Stimulated activated memory B cell treated with anti-CD40 and anti-IgM and Interleukin-4, amounts not matched to agents 10 μg/mL and 1 μg/mL and 100 μg/mL, for 72 hours (primary cell): Measurements from ENCODE around the gene OSTC.
A peak's percentile ranks its signal among the peaks of the same experiment; 100 is the strongest.

Experiments
- ATAC-seq: fragments of 150-1000 bp; cut with Tn5 transposase; 2 replicates; pipeline ENCODE4 v1.10.0; 2021
- H3K27ac Mint-ChIP-seq: one replicate; pipeline ENCODE4 v1.8.0; 2022; ENCODE audit warnings: mild to moderate bottlenecking, mixed read lengths
- H3K27me3 Mint-ChIP-seq: one replicate; pipeline ENCODE4 v1.8.0; 2022; ENCODE audit warnings: mixed read lengths
- H3K36me3 Mint-ChIP-seq: one replicate; pipeline ENCODE4 v1.8.0; 2022; ENCODE audit warnings: mixed read lengths
- H3K4me1 Mint-ChIP-seq: one replicate; pipeline ENCODE4 v1.8.0; 2022; ENCODE audit warnings: mixed read lengths
- H3K4me3 Mint-ChIP-seq: one replicate; pipeline ENCODE4 v1.8.0; 2022; ENCODE audit warnings: mild to moderate bottlenecking, moderate library complexity, mixed read lengths
- H3K9me3 Mint-ChIP-seq: one replicate; pipeline ENCODE4 v1.8.0; 2022; ENCODE audit warnings: mixed read lengths

OSTC gene

GRCh38 chr4:108626056-108626455, 24.3 kb upstream of the OSTC start:
- no peaks in the 10 kb centered on the region for H3K9me3 Mint-ChIP-seq
- no peak overlapping the region for H3K4me3 Mint-ChIP-seq
- H3K36me3 Mint-ChIP-seq: peaks cover 69% of the 10 kb centered on the region
- ATAC-seq: no peak
- H3K27me3 Mint-ChIP-seq: no peaks in the 10 kb centered on the region
- H3K27ac Mint-ChIP-seq: no peak overlapping the region
- peaks cover 33% of the 10 kb centered on the region for H3K4me1 Mint-ChIP-seq

GRCh38 chr4:108628411-108628810, 22.0 kb upstream of the OSTC start:
- Mint-ChIP-seq H3K4me1 (peaks cover 24% of the 10 kb centered on the region), H3K36me3 (peaks cover 74% of the 10 kb centered on the region), H3K27me3 (no peaks in the 10 kb centered on the region), H3K27ac (no peak overlapping the region), H3K4me3 (no peak overlapping the region), H3K9me3 (no peaks in the 10 kb centered on the region)
- no peak for ATAC-seq

GRCh38 chr4:108635070-108635655, 15.2 kb upstream of the OSTC start:
- no peak overlapping the region for H3K4me3 Mint-ChIP-seq
- H3K36me3 Mint-ChIP-seq: peaks cover 67% of the 10 kb centered on the region
- H3K4me1 Mint-ChIP-seq: peaks cover 5% of the 10 kb centered on the region
- H3K9me3 Mint-ChIP-seq: no peaks in the 10 kb centered on the region
- ATAC-seq: no peak
- no peaks in the 10 kb centered on the region for H3K27me3 Mint-ChIP-seq
- H3K27ac Mint-ChIP-seq: no peak overlapping the region

- H3K36me3 Mint-ChIP-seq: peaks cover 61% of the 10 kb centered on the region
- H3K4me3 Mint-ChIP-seq: no peak overlapping the region
- H3K9me3 Mint-ChIP-seq: no peaks in the 10 kb centered on the region
- no peak for ATAC-seq
- H3K27me3 Mint-ChIP-seq: no peaks in the 10 kb centered on the region
- peaks cover 4% of the 10 kb centered on the region for H3K4me1 Mint-ChIP-seq
- no peak overlapping the region for H3K27ac Mint-ChIP-seq
Measured at GRCh38 chr4:108636246-108636645, 14.2 kb upstream of the OSTC start.

GRCh38 chr4:108637856-108638255, 12.5 kb upstream of the OSTC start:
- Mint-ChIP-seq H3K4me3 (no peak overlapping the region), H3K4me1 (no peaks in the 10 kb centered on the region), H3K27ac (no peak overlapping the region), H3K27me3 (no peaks in the 10 kb centered on the region), H3K36me3 (peaks cover 50% of the 10 kb centered on the region), H3K9me3 (no peaks in the 10 kb centered on the region)
- ATAC-seq: no peak

- no peak overlapping the region for H3K27ac Mint-ChIP-seq
- ATAC-seq: no peak
- H3K36me3 Mint-ChIP-seq: peaks cover 10% of the 10 kb centered on the region
- no peaks in the 10 kb centered on the region for H3K9me3 Mint-ChIP-seq
- H3K4me3 Mint-ChIP-seq: no peak overlapping the region
- H3K4me1 Mint-ChIP-seq: no peaks in the 10 kb centered on the region
- no peaks in the 10 kb centered on the region for H3K27me3 Mint-ChIP-seq
Measured at GRCh38 chr4:108644237-108644636, 6.2 kb upstream of the OSTC start.

- Mint-ChIP-seq H3K4me1 (peaks cover 12% of the 10 kb centered on the region), H3K27ac (no peak overlapping the region), H3K36me3 (no peaks in the 10 kb centered on the region), H3K9me3 (no peaks in the 10 kb centered on the region), H3K27me3 (no peaks in the 10 kb centered on the region), H3K4me3 (no peak overlapping the region)
- no peak for ATAC-seq
Measured at GRCh38 chr4:108646706-108647105, 3.7 kb upstream of the OSTC start.

- Mint-ChIP-seq H3K4me3 (peak overlapping the region; percentile 79), H3K9me3 (no peaks in the 10 kb centered on the region), H3K4me1 (peaks cover 32% of the 10 kb centered on the region), H3K27me3 (no peaks in the 10 kb centered on the region), H3K36me3 (peaks cover 17% of the 10 kb centered on the region), H3K27ac (peak overlapping the region; percentile 95)
- ATAC-seq: no peak
Measured at GRCh38 chr4:108649863-108650211, 562 bp upstream of the OSTC start.

- Mint-ChIP-seq H3K27me3 (no peaks in the 10 kb centered on the region), H3K36me3 (peaks cover 17% of the 10 kb centered on the region), H3K4me1 (peaks cover 32% of the 10 kb centered on the region), H3K27ac (peak overlapping the region; percentile 95), H3K9me3 (no peaks in the 10 kb centered on the region), H3K4me3 (peak overlapping the region; percentile 79)
- ATAC-seq: no peak
Measured at GRCh38 chr4:108651014-108651791, 804 bp downstream of the OSTC start.

GRCh38 chr4:108662629-108663028, 12.2 kb downstream of the OSTC start:
- no peaks in the 10 kb centered on the region for H3K27me3 Mint-ChIP-seq
- no peaks in the 10 kb centered on the region for H3K4me1 Mint-ChIP-seq
- ATAC-seq: no peak
- H3K27ac Mint-ChIP-seq: no peak overlapping the region
- no peak overlapping the region for H3K4me3 Mint-ChIP-seq
- H3K9me3 Mint-ChIP-seq: no peaks in the 10 kb centered on the region
- H3K36me3 Mint-ChIP-seq: peaks cover 51% of the 10 kb centered on the region

- Mint-ChIP-seq H3K27ac (no peak overlapping the region), H3K27me3 (no peaks in the 10 kb centered on the region), H3K4me3 (no peak overlapping the region), H3K4me1 (no peaks in the 10 kb centered on the region), H3K9me3 (peaks cover 6% of the 10 kb centered on the region), H3K36me3 (peaks cover 37% of the 10 kb centered on the region)
- ATAC-seq: no peak
Measured at GRCh38 chr4:108674356-108674977, 24.1 kb downstream of the OSTC start.

GRCh38 chr4:108681321-108681809, 31.0 kb downstream of the OSTC start:
- Mint-ChIP-seq H3K9me3 (peaks cover 3% of the 10 kb centered on the region), H3K36me3 (peaks cover 6% of the 10 kb centered on the region), H3K27ac (no peak overlapping the region), H3K27me3 (no peaks in the 10 kb centered on the region), H3K4me1 (no peaks in the 10 kb centered on the region), H3K4me3 (no peak overlapping the region)
- ATAC-seq: no peak

- no peak for ATAC-seq
- Mint-ChIP-seq H3K27ac (no peak overlapping the region), H3K27me3 (no peaks in the 10 kb centered on the region), H3K36me3 (no peaks in the 10 kb centered on the region), H3K4me3 (no peak overlapping the region), H3K4me1 (no peaks in the 10 kb centered on the region), H3K9me3 (no peaks in the 10 kb centered on the region)
Measured at GRCh38 chr4:108683479-108683878, 33.1 kb downstream of the OSTC start.

GRCh38 chr4:108685036-108685686, 34.8 kb downstream of the OSTC start:
- no peak for ATAC-seq
- H3K27ac Mint-ChIP-seq: no peak overlapping the region
- no peaks in the 10 kb centered on the region for H3K27me3 Mint-ChIP-seq
- no peaks in the 10 kb centered on the region for H3K4me1 Mint-ChIP-seq
- H3K4me3 Mint-ChIP-seq: no peak overlapping the region
- H3K9me3 Mint-ChIP-seq: no peaks in the 10 kb centered on the region
- no peaks in the 10 kb centered on the region for H3K36me3 Mint-ChIP-seq

GRCh38 chr4:108690738-108691137, 40.3 kb downstream of the OSTC start:
- Mint-ChIP-seq H3K27me3 (no peaks in the 10 kb centered on the region), H3K9me3 (no peaks in the 10 kb centered on the region), H3K4me1 (no peaks in the 10 kb centered on the region), H3K4me3 (no peak overlapping the region), H3K27ac (no peak overlapping the region), H3K36me3 (no peaks in the 10 kb centered on the region)
- ATAC-seq: no peak
